HG02970 (cell line): ENCODE results near the gene CTAGE6.
"Not testable (repeated sequence)": the region's sequence is repeated elsewhere in the genome, so short reads cannot be mapped to it uniquely, and the experiment has no call there.

Experiments used
- ATAC-seq: cut with Tn5 transposase; IDR thresholded peaks from one replicate; pipeline ENCODE4 v1.9.1; 2021; ENCODE audit warnings: mild to moderate bottlenecking, moderate library complexity, moderate number of reproducible peaks; ENCODE audit not compliant: unreplicated experiment, low FRiP score

The CTAGE6 gene

GRCh38 chr7:143726143-143726542, 31.4 kb downstream of the CTAGE6 start:
- not testable (repeated sequence) for ATAC-seq

GRCh38 chr7:143720335-143720734, 37.2 kb downstream of the CTAGE6 start:
- ATAC-seq, result not testable (repeated sequence)

- not testable (repeated sequence) for ATAC-seq
These were observed 41.8 kb downstream of the CTAGE6 start for GRCh38 chr7:143715543-143716193.

GRCh38 chr7:143714581-143715454, 42.7 kb downstream of the CTAGE6 start:
- not testable (repeated sequence) for ATAC-seq

- not testable (repeated sequence) for ATAC-seq
These were observed 45.1 kb downstream of the CTAGE6 start for GRCh38 chr7:143712381-143712780.

- ATAC-seq, result not testable (repeated sequence)
These were observed 45.7 kb downstream of the CTAGE6 start for GRCh38 chr7:143711727-143712324.

GRCh38 chr7:143709895-143710294, 47.6 kb downstream of the CTAGE6 start:
- not testable (repeated sequence) for ATAC-seq
